Mesothelial cell of epicardium (in vitro differentiated cells): ENCODE results near the gene ZC3H12A. TPM values are rescaled to one million over a fixed set of nuclear protein-coding genes. Genes with fewer than 3 reads are reported as not detected.
A peak's percentile ranks its signal among the peaks of the same experiment; 100 is the strongest.
"Not testable (repeated sequence)": the region's sequence is repeated elsewhere in the genome, so short reads cannot be mapped to it uniquely, and the experiment has no call there.

ENCODE experiments used
- DNase-seq, 2 experiments: peaks; one replicate each; pipeline ENCODE4 v3.0.0; 2021; ENCODE audit warnings: low spot score in 2 of 2; ENCODE audit not compliant: unreplicated experiment in 2 of 2
- H3K27ac Mint-ChIP-seq: 2 replicates; pipeline ENCODE4 v1.8.0; 2021; ENCODE audit warnings: mixed read lengths
- H3K27me3 Mint-ChIP-seq: 2 replicates; pipeline ENCODE4 v1.8.0; 2021; ENCODE audit warnings: low read depth, mixed read lengths
- H3K36me3 Mint-ChIP-seq: 2 replicates; pipeline ENCODE4 v1.8.0; 2021; ENCODE audit warnings: mixed read lengths
- H3K4me1 Mint-ChIP-seq: 2 replicates; pipeline ENCODE4 v1.8.0; 2021; ENCODE audit warnings: mixed read lengths
- H3K4me3 Mint-ChIP-seq: 2 replicates; pipeline ENCODE4 v1.8.0; 2021; ENCODE audit warnings: mild to moderate bottlenecking, moderate library complexity, mixed read lengths
- H3K9me3 Mint-ChIP-seq: 2 replicates; pipeline ENCODE4 v1.8.0; 2021; ENCODE audit warnings: mixed read lengths
- total RNA-seq: library from RNA; stranded (reverse); gene quantifications from 3 replicates; pipeline ENCODE4 v1.2.1, GENCODE V29; 2021
- TF ChIP-seq, protein P1 (sequence below): fragments of 200-600 bp; sonication (generic); IDR thresholded peaks from one replicate; pipeline ENCODE4 v1.5.0; 2021; ENCODE audit warnings: antibody characterized with exemption; ENCODE audit not compliant: unreplicated experiment

Gene ZC3H12A
- total RNA-seq, 1 donor from 2014 or later: 8.9 TPM

- H3K4me3 Mint-ChIP-seq: peak overlapping the region; percentile 80
- no peaks in the 10 kb centered on the region for H3K36me3 Mint-ChIP-seq
- peaks cover 3% of the 10 kb centered on the region for H3K27me3 Mint-ChIP-seq
- peak overlapping the region; percentile 84 for H3K27ac Mint-ChIP-seq
- no peak for DNase-seq
- no peaks in the 10 kb centered on the region for H3K9me3 Mint-ChIP-seq
- peaks cover 17% of the 10 kb centered on the region for H3K4me1 Mint-ChIP-seq
- TF ChIP-seq, protein P1, sequence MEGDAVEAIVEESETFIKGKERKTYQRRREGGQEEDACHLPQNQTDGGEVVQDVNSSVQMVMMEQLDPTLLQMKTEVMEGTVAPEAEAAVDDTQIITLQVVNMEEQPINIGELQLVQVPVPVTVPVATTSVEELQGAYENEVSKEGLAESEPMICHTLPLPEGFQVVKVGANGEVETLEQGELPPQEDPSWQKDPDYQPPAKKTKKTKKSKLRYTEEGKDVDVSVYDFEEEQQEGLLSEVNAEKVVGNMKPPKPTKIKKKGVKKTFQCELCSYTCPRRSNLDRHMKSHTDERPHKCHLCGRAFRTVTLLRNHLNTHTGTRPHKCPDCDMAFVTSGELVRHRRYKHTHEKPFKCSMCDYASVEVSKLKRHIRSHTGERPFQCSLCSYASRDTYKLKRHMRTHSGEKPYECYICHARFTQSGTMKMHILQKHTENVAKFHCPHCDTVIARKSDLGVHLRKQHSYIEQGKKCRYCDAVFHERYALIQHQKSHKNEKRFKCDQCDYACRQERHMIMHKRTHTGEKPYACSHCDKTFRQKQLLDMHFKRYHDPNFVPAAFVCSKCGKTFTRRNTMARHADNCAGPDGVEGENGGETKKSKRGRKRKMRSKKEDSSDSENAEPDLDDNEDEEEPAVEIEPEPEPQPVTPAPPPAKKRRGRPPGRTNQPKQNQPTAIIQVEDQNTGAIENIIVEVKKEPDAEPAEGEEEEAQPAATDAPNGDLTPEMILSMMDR: no peak
Measured at GRCh38 chr1:37515185-37516034, 41.0 kb downstream of the ZC3H12A start.

- Mint-ChIP-seq H3K27me3 (peaks cover 3% of the 10 kb centered on the region), H3K27ac (no peak overlapping the region), H3K9me3 (no peaks in the 10 kb centered on the region), H3K4me3 (no peak overlapping the region), H3K4me1 (peaks cover 17% of the 10 kb centered on the region), H3K36me3 (no peaks in the 10 kb centered on the region)
- DNase-seq: no peak
- TF ChIP-seq, protein P1: no peak
Measured at GRCh38 chr1:37517569-37517968, 43.2 kb downstream of the ZC3H12A start.

- H3K4me1 Mint-ChIP-seq: peaks cover 15% of the 10 kb centered on the region
- H3K27ac Mint-ChIP-seq, H3K9me3 Mint-ChIP-seq, H3K36me3 Mint-ChIP-seq, DNase-seq, H3K27me3 Mint-ChIP-seq, H3K4me3 Mint-ChIP-seq: not testable (repeated sequence)
Measured at GRCh38 chr1:37518241-37518640, 43.9 kb downstream of the ZC3H12A start.

GRCh38 chr1:37518929-37519328 is 44.5 kb downstream of the ZC3H12A start:
- DNase-seq, H3K36me3 Mint-ChIP-seq, H3K9me3 Mint-ChIP-seq, H3K4me3 Mint-ChIP-seq, H3K27me3 Mint-ChIP-seq, H3K27ac Mint-ChIP-seq: not testable (repeated sequence)
- H3K4me1 Mint-ChIP-seq: peaks cover 11% of the 10 kb centered on the region

GRCh38 chr1:37519613-37520012 is 45.2 kb downstream of the ZC3H12A start:
- Mint-ChIP-seq H3K9me3 (no peaks in the 10 kb centered on the region), H3K27ac (no peak overlapping the region), H3K4me3 (no peak overlapping the region), H3K4me1 (peaks cover 11% of the 10 kb centered on the region), H3K27me3 (peaks cover 3% of the 10 kb centered on the region), H3K36me3 (no peaks in the 10 kb centered on the region)
- no peak for DNase-seq
- TF ChIP-seq, protein P1: no peak

DNA sequence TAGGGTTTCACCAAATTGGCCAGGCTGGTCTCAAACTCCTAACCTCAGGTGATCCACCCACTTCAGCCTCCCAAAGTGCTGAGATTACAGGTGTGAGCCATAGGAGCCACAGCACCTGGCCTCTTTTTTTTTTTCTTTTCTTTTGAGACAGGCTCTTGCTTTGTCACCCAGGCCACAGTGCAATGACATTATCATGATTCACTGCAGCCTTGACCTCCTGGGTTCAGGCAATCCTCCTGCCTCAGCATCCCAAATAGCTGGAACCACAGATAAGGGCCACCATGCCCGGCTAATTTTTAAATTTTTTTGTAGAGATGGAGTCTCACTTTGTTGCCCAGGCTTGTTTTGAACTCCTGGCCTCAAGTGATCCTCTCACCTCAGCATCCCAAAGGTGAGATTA is 55.5 kb downstream of the ZC3H12A start:
- DNase-seq, H3K4me3 Mint-ChIP-seq, H3K27me3 Mint-ChIP-seq, H3K9me3 Mint-ChIP-seq, H3K36me3 Mint-ChIP-seq, H3K4me1 Mint-ChIP-seq, H3K27ac Mint-ChIP-seq: not testable (repeated sequence)

GRCh38 chr1:37532418-37533156 is 58.2 kb downstream of the ZC3H12A start:
- H3K4me1 Mint-ChIP-seq, DNase-seq, H3K27ac Mint-ChIP-seq, H3K27me3 Mint-ChIP-seq, H3K9me3 Mint-ChIP-seq, H3K4me3 Mint-ChIP-seq: not testable (repeated sequence)
- peaks cover 21% of the 10 kb centered on the region for H3K36me3 Mint-ChIP-seq
